Endometrium (tissue), 2 donors: ENCODE data around the gene KIAA0040.
"Not testable (repeated sequence)": the region's sequence is repeated elsewhere in the genome, so short reads cannot be mapped to it uniquely, and the experiment has no call there.

Experiments used
- FAIRE-seq: peaks from 2 replicates; lab custom pipeline; 2012; peaks lifted over from hg19 to GRCh38; lab: Jason Lieb, UNC
- donor health status: control.
- donor health status: control.

Gene KIAA0040

GRCh38 chr1:175137369-175137768 lies 55.2 kb downstream of the KIAA0040 start:
- no peak for FAIRE-seq

- no peak for FAIRE-seq
Observed at GRCh38 chr1:175136246-175136645, 56.3 kb downstream of the KIAA0040 start.

- no peak for FAIRE-seq
Observed at GRCh38 chr1:175134500-175134899, 58.1 kb downstream of the KIAA0040 start.

GRCh38 chr1:175133673-175134435 lies 58.7 kb downstream of the KIAA0040 start:
- FAIRE-seq = no peak

- FAIRE-seq = no peak
Observed at GRCh38 chr1:175132436-175132835, 60.1 kb downstream of the KIAA0040 start.

GRCh38 chr1:175131095-175131494 lies 61.5 kb downstream of the KIAA0040 start:
- FAIRE-seq = no peak

- FAIRE-seq = no peak
Observed at GRCh38 chr1:175130649-175131045, 61.9 kb downstream of the KIAA0040 start.

- FAIRE-seq = no peak
Observed at GRCh38 chr1:175129997-175130648, 62.5 kb downstream of the KIAA0040 start.

GRCh38 chr1:175129644-175129996 lies 63.0 kb downstream of the KIAA0040 start:
- no peak for FAIRE-seq

GRCh38 chr1:175129182-175129581 lies 63.4 kb downstream of the KIAA0040 start:
- FAIRE-seq = peak; percentile 71

GRCh38 chr1:175128523-175128922 lies 64.1 kb downstream of the KIAA0040 start:
- no peak for FAIRE-seq

- FAIRE-seq = no peak
Observed at GRCh38 chr1:175127565-175127964, 65.0 kb downstream of the KIAA0040 start.

- FAIRE-seq = no peak
Observed at GRCh38 chr1:175126347-175126746, 66.2 kb downstream of the KIAA0040 start.

- no peak for FAIRE-seq
Observed at GRCh38 chr1:175124861-175125260, 67.7 kb downstream of the KIAA0040 start.

- no peak for FAIRE-seq
Observed at GRCh38 chr1:175120511-175120910, 72.1 kb downstream of the KIAA0040 start.

GRCh38 chr1:175118375-175119367 lies 73.9 kb downstream of the KIAA0040 start:
- FAIRE-seq = peak; percentile 62

GRCh38 chr1:175116903-175117302 lies 75.7 kb downstream of the KIAA0040 start:
- FAIRE-seq = no peak

GRCh38 chr1:175116210-175116798 lies 76.3 kb downstream of the KIAA0040 start:
- no peak for FAIRE-seq

GRCh38 chr1:175114996-175115395 lies 77.6 kb downstream of the KIAA0040 start:
- FAIRE-seq = no peak

GRCh38 chr1:175108331-175108820 lies 84.2 kb downstream of the KIAA0040 start:
- not testable (repeated sequence) for FAIRE-seq
